Gastroesophageal sphincter (tissue), 3 donors: ENCODE measurements around the gene TMEM170B.

Experiments used
- CTCF ChIP-seq, 4 experiments: fragments of 200-600 bp in 2 of 4; fragments of 450-650 bp in 2 of 4; sonication (generic) in 1 of 4; IDR thresholded peaks; one replicate each; pipeline ENCODE4 v1.5.1; 2017 to 2019; ENCODE audit warnings: antibody characterized with exemption in 4 of 4, mild to moderate bottlenecking in 2 of 4, moderate library complexity in 2 of 4
- POLR2AphosphoS5 ChIP-seq: sonication (generic); formaldehyde crosslinking; IDR thresholded peaks from one replicate; pipeline ENCODE4 v1.6.1; 2017; ENCODE audit warnings: antibody characterized with exemption

GRCh38 chr6:11528996-11529395, 8.6 kb upstream of the TMEM170B start:
- TF ChIP-seq CTCF (IDR thresholded peaks at IDR 0.05) (no peak), POLR2AphosphoS5 (no peak)
